GM18526 (cell line): ENCODE measurements around the gene SGTB.

Experiments used
- POLR2A ChIP-seq: IDR thresholded peaks from 3 replicates; pipeline ENCODE4 v1.6.1; 2011; ENCODE audit not compliant: insufficient read length; ENCODE audit errors: extremely low read depth

Gene SGTB

GRCh38 chr5:65625743-65626142, 96.2 kb downstream of the SGTB start:
- no peak for TF ChIP-seq POLR2A

- no peak for TF ChIP-seq POLR2A
Observed at GRCh38 chr5:65624571-65625555, 97.0 kb downstream of the SGTB start, which contains the start of the genes SHLD3 and TRAPPC13. SHLD3 (plus strand) TSS chr5:65625027; CDS start chr5:65629588, 4,561 bp downstream. TRAPPC13 (plus strand) TSS chr5:65625027; CDS start chr5:65625061, 34 bp downstream.

GRCh38 chr5:65624025-65624570, 97.8 kb downstream of the SGTB start, which contains the start of gene TRIM23:
TRIM23 (minus strand) TSS chr5:65624333; CDS start chr5:65624274, 59 bp downstream.
- TF ChIP-seq POLR2A: peak; percentile 70

- TF ChIP-seq POLR2A: no peak
Observed at GRCh38 chr5:65623482-65623881, 98.4 kb downstream of the SGTB start.

GRCh38 chr5:65620021-65620420, 101.9 kb downstream of the SGTB start:
- no peak for TF ChIP-seq POLR2A
